Measurements from ENCODE around the gene OTOP2.

OTOP2 gene

GRCh38 chr17:74924250-74924948 is at the start of gene OTOP2:
OTOP2 (plus strand) TSS chr17:74924273; CDS start chr17:74924633, 360 bp downstream.
- DNase-seq (ENCODE audit: low read depth in 3 of 3, low spot score in 1 of 3) = no peak

DNA sequence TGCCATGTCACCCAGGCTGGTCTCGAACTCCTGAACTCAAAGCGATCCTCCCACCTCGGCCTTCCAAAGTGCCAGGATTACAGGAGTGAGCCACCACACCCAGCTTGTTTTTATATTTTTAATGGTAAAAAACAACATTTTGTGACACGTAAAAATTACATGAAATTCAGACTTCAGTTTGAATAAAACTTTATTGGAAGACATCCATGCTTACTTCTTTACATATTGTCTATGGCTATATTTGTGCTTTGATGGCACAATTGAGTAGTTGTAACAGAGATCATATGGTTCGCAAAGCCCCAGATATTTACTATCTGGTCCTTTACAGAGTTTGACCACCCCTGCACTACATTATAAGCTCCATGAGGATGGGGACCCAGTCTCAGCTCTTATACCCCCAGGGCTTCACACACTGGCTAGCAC is 49.4 kb upstream of the OTOP2 start:
- DNase-seq (ENCODE audit: low read depth in 3 of 3, low spot score in 1 of 3) = no peak

DNA sequence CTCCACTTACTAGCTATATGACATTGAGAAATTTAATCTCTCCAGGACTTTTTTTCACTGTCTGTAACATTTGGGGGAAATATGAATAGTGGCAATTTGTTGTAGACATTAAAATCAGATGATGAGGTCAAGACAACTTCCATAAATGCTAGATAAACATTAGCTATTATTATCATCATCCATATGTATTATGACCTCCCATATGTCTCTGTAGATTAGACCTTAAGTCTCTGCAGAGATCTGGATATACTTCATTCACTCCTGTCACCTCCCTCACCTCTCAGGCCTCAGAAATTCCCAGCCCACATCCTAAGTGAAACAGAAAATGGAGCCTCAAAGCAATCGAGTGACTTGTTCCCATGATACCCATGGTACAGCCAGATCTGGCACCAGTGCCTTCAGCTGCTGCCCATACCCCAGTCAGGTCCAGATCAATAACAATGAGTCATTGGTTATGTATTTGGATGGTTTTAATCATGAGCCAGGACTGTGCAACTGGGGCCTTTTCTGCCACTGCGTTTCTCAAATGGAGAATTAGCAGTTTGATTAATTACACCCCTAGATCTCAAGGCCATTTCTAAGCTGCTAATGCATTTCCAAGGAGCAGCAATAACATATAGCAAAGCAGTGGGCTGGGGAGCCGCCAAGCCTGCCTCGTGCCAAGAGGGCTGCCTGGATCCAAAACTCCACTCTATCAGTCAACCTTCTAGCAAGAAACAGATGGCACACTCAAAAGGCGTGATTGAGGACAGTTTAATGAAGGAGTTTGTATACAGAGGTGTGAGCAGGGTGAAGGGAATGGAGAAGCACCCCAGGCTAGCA is 48.7 kb upstream of the OTOP2 start:
- no peak for DNase-seq (ENCODE audit: low read depth in 3 of 3, low spot score in 1 of 3)

GRCh38 chr17:74875977-74876593 is 48.0 kb upstream of the OTOP2 start:
- no peak for DNase-seq (ENCODE audit: low read depth in 3 of 3, low spot score in 1 of 3)

GRCh38 chr17:74877592-74878548 is 46.2 kb upstream of the OTOP2 start:
- no peak for DNase-seq (ENCODE audit: low read depth in 3 of 3, low spot score in 1 of 3)

DNA sequence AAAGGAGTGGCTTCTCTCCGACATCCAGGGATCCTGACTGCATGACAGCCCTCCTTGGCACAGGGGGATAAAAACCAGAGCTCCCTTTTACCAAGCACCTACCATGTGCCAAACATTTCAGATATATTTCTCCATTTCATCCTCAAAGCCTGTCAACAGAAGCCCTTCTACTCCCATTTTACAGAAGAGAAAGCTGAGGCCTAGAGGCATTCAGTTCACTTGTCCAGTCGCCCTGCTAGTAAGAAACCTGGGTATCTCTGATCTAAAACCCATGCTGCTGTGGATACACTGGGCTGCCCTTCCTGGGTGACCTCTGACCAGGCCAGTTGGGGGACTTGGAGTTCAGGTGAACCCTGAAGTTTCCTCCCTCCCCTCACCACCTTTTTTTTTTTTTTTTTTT is 45.4 kb upstream of the OTOP2 start:
- DNase-seq (ENCODE audit: low read depth in 3 of 3, low spot score in 1 of 3) = no peak

- no peak for DNase-seq (ENCODE audit: low read depth in 3 of 3, low spot score in 1 of 3)
Measured at GRCh38 chr17:74879308-74879707, 44.8 kb upstream of the OTOP2 start.

GRCh38 chr17:74881073-74881472 is 43.0 kb upstream of the OTOP2 start:
- DNase-seq (ENCODE audit: low read depth in 3 of 3, low spot score in 1 of 3) = no peak

- DNase-seq (ENCODE audit: low read depth in 3 of 3, low spot score in 1 of 3) = no peak
Measured at GRCh38 chr17:74882517-74883240, 41.4 kb upstream of the OTOP2 start.

DNA sequence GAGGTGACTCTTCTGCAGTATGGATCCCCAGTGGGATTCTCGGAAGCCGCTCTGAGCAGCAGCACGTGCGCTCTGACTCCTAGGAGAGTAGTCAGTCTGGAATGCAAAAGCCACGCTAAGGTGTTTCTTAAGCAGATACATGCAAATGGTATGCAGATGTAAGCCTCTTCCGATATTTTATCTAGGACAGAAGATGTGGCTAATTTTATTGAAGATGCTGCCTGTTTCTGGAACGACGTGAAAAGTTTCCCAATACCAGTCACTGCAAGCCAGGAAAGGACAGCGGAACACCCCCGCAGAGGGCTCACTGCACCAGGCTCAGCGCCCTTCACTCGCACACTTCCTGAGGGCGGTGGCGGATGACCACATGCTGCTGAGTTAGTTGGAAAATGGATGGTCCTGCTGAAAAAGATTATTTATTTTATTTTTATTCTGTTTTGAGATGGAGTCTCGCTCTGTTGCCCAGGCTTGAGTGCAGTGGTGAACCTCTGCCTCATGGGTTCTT is 40.8 kb upstream of the OTOP2 start:
- no peak for DNase-seq (ENCODE audit: low read depth in 3 of 3, low spot score in 1 of 3)

GRCh38 chr17:74888469-74888868 is 35.6 kb upstream of the OTOP2 start:
- no peak for DNase-seq (ENCODE audit: low read depth in 3 of 3, low spot score in 1 of 3)

- no peak for DNase-seq (ENCODE audit: low read depth in 3 of 3, low spot score in 1 of 3)
Measured at GRCh38 chr17:74890554-74890953, 33.5 kb upstream of the OTOP2 start.

DNA sequence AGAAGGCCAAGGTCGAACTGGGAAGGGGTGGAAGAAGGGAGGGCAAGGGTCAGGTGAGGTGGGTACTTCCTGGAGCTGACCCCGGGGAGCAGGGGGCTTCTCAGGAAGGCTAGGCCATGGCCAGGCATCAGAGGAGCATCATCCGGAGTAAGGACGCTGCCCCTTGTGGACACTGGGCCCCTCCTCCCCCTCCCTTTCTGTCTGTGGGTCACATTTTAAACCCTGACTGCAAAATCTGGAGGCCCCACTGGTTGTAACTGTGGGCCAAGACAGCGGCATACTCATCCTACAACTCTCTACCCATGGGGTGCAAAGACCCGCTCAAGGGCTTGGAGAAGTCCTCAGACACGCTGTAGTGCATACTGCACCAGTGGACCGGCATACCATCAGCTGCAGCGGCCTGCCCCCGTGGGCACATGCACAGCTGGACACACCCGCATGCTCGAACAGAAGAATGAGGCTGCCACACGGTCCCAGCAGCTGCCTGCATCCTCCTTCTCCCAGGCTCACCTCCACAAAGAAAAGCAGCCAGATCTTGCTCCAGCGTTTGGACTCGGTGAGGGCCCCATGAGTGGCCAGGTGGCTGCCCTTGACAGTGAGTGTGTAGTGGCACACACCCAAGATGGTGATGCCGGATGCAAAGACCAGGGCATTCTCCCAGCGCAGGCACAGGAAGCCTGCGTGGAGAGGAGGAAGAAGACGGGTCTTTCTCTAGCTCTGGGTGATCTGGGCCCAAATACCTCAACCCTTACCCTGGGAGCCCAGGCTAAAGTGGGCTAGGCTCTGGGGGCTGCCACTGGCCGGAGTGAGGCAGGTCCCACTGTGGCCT is 31.8 kb upstream of the OTOP2 start:
- no peak for DNase-seq (ENCODE audit: low read depth in 3 of 3, low spot score in 1 of 3)

GRCh38 chr17:74892974-74893911 is 30.8 kb upstream of the OTOP2 start, which contains the start of gene FADS6:
FADS6 (minus strand) TSS chr17:74893633; CDS start chr17:74893595, 38 bp downstream.
- no peak for DNase-seq (ENCODE audit: low read depth in 3 of 3, low spot score in 1 of 3)

DNA sequence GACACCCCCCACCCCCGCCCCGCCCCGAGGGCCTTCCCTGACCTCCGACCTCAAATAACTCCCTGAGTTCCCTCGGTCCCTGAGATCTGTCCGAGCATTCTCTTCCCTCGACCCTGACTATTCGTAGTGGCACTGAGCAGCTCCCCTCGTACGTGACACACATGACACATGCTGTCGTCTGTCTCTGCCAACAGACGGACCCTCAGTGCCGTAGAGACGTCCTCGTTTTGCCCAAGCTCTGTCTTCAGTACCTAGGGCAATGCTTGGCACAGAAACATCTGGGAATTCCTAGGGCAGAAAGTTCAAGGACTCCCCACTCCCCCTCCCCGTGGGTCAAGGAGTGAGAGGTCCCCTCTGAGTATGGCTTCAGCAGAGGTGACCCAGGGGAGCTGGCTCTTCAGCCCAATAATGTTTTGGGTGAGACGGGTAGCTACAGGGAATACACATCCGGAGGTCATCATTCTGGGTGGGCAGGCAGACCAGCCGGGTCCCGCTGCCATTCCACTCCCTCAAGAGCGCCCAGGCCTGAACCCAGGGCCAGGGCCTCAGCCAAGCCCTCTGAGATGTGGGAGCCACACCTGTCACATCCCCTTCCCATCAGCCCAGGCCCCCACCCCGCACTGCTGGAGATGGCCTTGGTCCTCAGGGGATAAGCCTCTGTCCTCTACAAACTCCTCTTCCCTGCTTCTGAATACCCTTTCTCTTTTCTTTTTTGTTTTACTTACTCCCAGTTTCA is 30.0 kb upstream of the OTOP2 start:
- DNase-seq (ENCODE audit: low read depth in 3 of 3, low spot score in 1 of 3) = no peak

- no peak for DNase-seq (ENCODE audit: low read depth in 3 of 3, low spot score in 1 of 3)
Measured at GRCh38 chr17:74898376-74898946, 25.6 kb upstream of the OTOP2 start.

GRCh38 chr17:74900208-74900607 is 23.9 kb upstream of the OTOP2 start:
- no peak for DNase-seq (ENCODE audit: low read depth in 3 of 3, low spot score in 1 of 3)
